ENCODE data around the gene TUBB6.
A peak's percentile ranks its signal among the peaks of the same experiment; 100 is the strongest.

- peak; percentile 25 to 49 for TF ChIP-seq POLR2A (IDR thresholded peaks at IDR 0.05)
- TF ChIP-seq CTCF (IDR thresholded peaks at IDR 0.05): no peak
Observed at GRCh38 chr18:12307701-12308385, at the start of gene TUBB6.
